Progenitor cell of endocrine pancreas (in vitro differentiated cells): ENCODE data around the gene GNAS. TPM values are rescaled to one million over a fixed set of nuclear protein-coding genes. Genes with fewer than 3 reads are reported as not detected.

Source experiments
- DNase-seq: peaks from one replicate; pipeline ENCODE4 v3.0.0; 2021; ENCODE audit warnings: low spot score; ENCODE audit not compliant: unreplicated experiment
- H3K27ac Mint-ChIP-seq: 2 replicates; pipeline ENCODE4 v1.8.0; 2021; ENCODE audit warnings: mild to moderate bottlenecking, moderate library complexity, mixed read lengths
- H3K27me3 Mint-ChIP-seq: 2 replicates; pipeline ENCODE4 v1.8.0; 2021; ENCODE audit warnings: mixed read lengths
- H3K36me3 Mint-ChIP-seq: 2 replicates; pipeline ENCODE4 v1.8.0; 2022; ENCODE audit warnings: mixed read lengths; ENCODE audit not compliant: insufficient read depth
- H3K4me1 Mint-ChIP-seq: 2 replicates; pipeline ENCODE4 v1.8.0; 2021; ENCODE audit warnings: low read depth, mixed read lengths
- H3K4me3 Mint-ChIP-seq: 2 replicates; pipeline ENCODE4 v1.8.0; 2021; ENCODE audit warnings: low read depth, mild to moderate bottlenecking, moderate library complexity, mixed read lengths
- H3K9me3 Mint-ChIP-seq: 2 replicates; pipeline ENCODE4 v1.8.0; 2021; ENCODE audit warnings: low read depth, mixed read lengths
- long read RNA-seq: library from polyadenylated mRNA; unstranded; transcript quantifications from one replicate; pipeline ENCODE4 v2.0.0, GENCODE V29; 2020
- total RNA-seq: library from RNA; stranded (reverse); gene quantifications from 2 replicates; pipeline ENCODE4 v1.2.1, GENCODE V29; 2021
- TF ChIP-seq, protein P1 (sequence below): fragments of 200-600 bp; sonication (generic); IDR thresholded peaks from one replicate; pipeline ENCODE4 v1.5.0; 2021; ENCODE audit warnings: antibody characterized with exemption, mild to moderate bottlenecking; ENCODE audit not compliant: unreplicated experiment

Gene GNAS
- 1,570 and 1,613 TPM in 2 replicates for total RNA-seq
- long read RNA-seq, full-length matches to known transcripts = 101 of 223 reads
- long read RNA-seq, partial matches to known transcripts = 40 of 223 reads
- long read RNA-seq, other reads (novel, unspliced or antisense) = 82 of 223 reads

DNA sequence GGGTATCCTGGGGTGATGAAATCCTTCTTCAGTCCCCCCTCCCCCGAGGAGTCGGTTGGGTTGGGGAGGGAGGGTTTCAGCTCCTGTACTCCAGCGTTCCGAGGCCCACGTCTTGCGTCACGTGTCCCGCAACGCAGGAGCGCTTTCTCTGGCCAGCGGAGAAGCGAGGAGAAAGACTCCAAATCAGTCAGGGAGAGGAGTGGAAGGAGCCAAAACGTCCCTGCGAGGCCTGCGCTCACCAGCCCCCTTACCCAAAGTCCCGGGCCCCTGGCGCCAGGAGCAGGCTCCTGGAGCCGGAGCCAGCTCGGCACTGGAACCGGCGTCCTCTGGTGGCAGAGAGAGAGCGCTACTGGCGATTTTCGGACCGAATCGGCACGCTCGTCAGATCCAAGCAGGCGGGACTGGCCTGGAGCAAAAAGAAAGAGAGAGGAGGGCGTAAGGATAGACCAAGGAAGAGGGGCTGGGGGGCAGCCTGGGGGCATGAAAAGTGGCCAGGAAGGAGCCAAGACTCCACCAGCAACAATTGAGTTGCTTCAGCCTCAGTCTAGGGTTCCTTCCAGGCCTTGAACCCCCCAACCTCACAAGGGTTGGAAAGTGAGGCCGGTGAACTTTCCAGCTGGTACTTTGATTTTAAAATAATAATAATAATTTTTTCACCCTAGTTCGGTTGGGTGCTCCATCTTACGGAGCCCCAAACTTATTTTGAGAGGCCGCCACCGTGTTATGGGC lies at the start of gene GNAS:
TSS of gene GNAS (plus strand) at position 174 of the 729 bp plus-strand sequence.
- Mint-ChIP-seq H3K9me3 (no peaks in the 10 kb centered on the region), H3K27me3 (peaks cover 66% of the 10 kb centered on the region), H3K4me3 (peak within 1 kb of the TSS; percentile 92), H3K4me1 (peaks cover 22% of the 10 kb centered on the region), H3K27ac (peak within 1 kb of the TSS; percentile 85), H3K36me3 (peaks cover 1% of the 10 kb centered on the region)
- DNase-seq = peak; percentile 47
- TF ChIP-seq, protein P1, sequence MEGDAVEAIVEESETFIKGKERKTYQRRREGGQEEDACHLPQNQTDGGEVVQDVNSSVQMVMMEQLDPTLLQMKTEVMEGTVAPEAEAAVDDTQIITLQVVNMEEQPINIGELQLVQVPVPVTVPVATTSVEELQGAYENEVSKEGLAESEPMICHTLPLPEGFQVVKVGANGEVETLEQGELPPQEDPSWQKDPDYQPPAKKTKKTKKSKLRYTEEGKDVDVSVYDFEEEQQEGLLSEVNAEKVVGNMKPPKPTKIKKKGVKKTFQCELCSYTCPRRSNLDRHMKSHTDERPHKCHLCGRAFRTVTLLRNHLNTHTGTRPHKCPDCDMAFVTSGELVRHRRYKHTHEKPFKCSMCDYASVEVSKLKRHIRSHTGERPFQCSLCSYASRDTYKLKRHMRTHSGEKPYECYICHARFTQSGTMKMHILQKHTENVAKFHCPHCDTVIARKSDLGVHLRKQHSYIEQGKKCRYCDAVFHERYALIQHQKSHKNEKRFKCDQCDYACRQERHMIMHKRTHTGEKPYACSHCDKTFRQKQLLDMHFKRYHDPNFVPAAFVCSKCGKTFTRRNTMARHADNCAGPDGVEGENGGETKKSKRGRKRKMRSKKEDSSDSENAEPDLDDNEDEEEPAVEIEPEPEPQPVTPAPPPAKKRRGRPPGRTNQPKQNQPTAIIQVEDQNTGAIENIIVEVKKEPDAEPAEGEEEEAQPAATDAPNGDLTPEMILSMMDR = peak; percentile 67

DNA sequence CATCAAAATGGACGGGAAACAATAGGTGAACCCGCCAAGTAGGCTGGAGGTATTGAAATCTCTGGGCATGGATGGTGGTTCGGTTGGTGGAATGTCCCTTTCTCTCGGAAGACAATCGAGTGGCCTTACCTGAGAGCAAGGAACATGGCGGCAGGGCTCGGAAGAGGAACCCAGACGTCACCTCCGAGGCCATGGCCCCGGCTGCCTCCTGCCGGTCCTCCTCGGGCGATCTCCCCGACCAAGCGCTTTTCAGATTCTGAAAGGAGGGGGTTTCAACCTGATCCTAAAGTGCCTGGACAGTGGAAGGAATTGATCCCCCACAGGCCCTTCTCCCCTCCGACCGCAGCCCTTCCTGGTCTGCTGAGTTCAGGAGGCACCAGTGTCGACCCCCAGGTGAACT lies 49.0 kb upstream of the GNAS start:
- TF ChIP-seq, protein P1 = no peak
- no peak overlapping the region for H3K27ac Mint-ChIP-seq
- H3K27me3 Mint-ChIP-seq = peaks cover 31% of the 10 kb centered on the region
- no peak overlapping the region for H3K4me3 Mint-ChIP-seq
- H3K36me3 Mint-ChIP-seq = no peaks in the 10 kb centered on the region
- H3K4me1 Mint-ChIP-seq = peaks cover 10% of the 10 kb centered on the region
- H3K9me3 Mint-ChIP-seq = no peaks in the 10 kb centered on the region
- DNase-seq = no peak

DNA sequence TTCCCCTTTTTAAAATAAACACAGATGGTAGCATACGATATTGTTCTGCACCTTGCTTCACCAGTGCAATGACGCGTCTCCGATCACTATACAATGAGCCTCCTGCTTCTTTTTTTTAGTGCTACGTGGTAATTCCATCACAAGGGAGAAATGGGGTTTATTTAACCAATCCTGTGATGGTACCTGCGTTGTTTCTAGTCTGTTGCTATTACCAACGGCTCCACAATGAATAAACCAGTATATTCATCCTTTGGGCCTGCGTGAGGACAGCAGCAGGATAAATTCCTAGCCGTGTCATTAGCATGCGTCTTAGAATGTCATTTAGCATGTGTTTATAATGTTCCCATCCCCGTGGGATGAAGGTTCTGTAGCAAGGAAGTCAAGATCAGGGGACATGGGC lies 44.7 kb upstream of the GNAS start:
- Mint-ChIP-seq H3K27ac (no peak overlapping the region), H3K27me3 (peaks cover 27% of the 10 kb centered on the region), H3K36me3 (no peaks in the 10 kb centered on the region), H3K4me1 (peaks cover 10% of the 10 kb centered on the region), H3K9me3 (peaks cover 2% of the 10 kb centered on the region), H3K4me3 (no peak overlapping the region)
- DNase-seq = no peak
- TF ChIP-seq, protein P1 = no peak

DNA sequence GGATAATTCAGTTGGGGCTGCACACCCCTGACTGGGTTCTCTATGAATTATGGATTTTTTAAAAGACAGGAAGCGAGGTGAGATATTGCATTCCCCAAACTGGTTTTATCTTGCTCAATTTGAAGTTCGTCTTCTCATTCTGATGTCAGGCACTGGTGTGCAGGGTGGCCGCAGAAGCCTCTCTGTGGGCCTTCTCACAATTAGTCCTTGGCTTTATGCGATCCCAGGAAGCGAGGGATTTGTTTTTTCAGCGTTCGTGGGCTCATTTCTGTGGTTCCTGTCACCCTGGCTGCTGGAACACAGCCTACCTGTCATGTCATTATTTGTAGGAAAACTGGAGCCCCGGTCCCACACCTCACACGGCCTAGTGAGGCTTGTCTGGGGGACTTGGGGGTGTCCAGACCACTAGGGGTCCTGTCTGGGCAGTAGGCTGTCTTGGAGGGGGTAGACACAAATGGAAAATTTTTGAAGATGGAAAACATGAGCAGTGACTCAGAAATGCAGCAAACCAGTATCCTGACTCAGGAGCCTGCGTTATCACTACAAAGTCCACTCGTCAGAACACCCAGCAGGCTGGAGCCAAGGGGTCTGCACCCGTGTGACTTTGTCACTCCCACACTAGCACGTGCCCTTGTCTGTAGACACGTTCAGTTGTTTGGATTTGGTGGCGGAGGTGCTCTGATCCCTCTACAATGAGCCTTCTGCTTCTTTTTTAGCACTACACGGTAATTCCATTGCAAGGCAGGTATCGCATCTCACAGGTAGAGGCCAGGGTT lies 44.1 kb upstream of the GNAS start:
- Mint-ChIP-seq H3K9me3 (peaks cover 2% of the 10 kb centered on the region), H3K4me1 (peaks cover 10% of the 10 kb centered on the region), H3K36me3 (no peaks in the 10 kb centered on the region), H3K4me3 (no peak overlapping the region), H3K27me3 (peaks cover 23% of the 10 kb centered on the region), H3K27ac (no peak overlapping the region)
- no peak for DNase-seq
- TF ChIP-seq, protein P1 = no peak

DNA sequence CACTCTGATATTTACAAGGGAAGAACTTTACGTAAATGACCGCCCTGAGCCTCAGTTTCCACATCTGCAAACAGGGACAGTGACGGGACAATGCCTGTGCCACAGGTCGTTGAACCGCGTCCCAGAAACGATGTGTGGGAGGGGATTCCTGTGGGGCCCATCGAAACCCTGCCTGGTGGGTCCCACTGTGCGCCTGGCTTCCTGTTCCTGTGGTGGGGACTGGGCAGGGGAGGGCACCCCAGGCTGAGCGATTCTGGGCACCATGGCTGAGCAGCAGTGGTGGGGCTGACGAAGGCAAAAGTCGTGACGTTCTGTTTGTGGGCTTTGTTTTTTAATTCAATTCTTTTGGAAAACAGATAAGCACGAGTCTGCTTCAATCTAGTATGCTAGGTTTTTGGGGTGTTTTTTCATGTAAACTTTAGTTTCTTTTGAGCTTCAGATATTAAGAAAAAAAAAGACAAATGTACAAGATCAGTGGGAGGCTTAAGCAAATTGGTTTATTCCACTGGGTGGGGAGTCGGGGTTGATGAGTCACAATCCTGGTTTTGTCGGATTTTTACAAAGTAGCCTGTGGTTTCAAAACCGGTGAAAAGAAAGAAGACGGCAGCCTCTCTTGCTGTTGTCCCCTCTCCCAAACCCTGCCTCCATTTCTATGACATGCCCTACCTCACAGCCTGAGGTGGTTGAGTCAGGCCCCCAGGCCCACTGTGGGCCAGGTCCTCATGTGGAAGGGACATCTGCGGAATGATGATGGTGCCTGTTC lies 42.2 kb upstream of the GNAS start:
- Mint-ChIP-seq H3K36me3 (no peaks in the 10 kb centered on the region), H3K9me3 (peaks cover 2% of the 10 kb centered on the region), H3K27me3 (peaks cover 19% of the 10 kb centered on the region), H3K4me1 (peaks cover 2% of the 10 kb centered on the region), H3K27ac (no peak overlapping the region), H3K4me3 (no peak overlapping the region)
- no peak for DNase-seq
- TF ChIP-seq, protein P1 = no peak
